Sigmoid colon (tissue), 7 donors: Measurements from ENCODE around the gene HOXD1. TPM values are rescaled to one million over a fixed set of nuclear protein-coding genes. Genes with fewer than 3 reads are reported as not detected.

Experiments
- DNase-seq: peaks from one replicate; pipeline ENCODE4 v3.0.0-alpha.2; 2019
- H3K27ac ChIP-seq, 4 donors: fragments of 200-600 bp; sonication (generic); one replicate each; pipeline ENCODE4 v1.5.1; 2016 to 2019; ENCODE audit warnings: mild to moderate bottlenecking in 1 of 4
- H3K27me3 ChIP-seq, 3 donors: fragments of 200-600 bp; sonication (generic); one replicate each; pipeline ENCODE4 v1.5.1; 2019; ENCODE audit warnings: mild to moderate bottlenecking in 1 of 3
- H3K36me3 ChIP-seq, 4 donors: fragments of 200-600 bp; sonication (generic); one replicate each; pipeline ENCODE4 v1.5.1; 2016 to 2019
- H3K4me1 ChIP-seq, 4 donors: fragments of 200-600 bp; sonication (generic); one replicate each; pipeline ENCODE4 v1.5.1; 2017 to 2019
- H3K4me3 ChIP-seq, 4 donors: fragments of 200-600 bp; sonication (generic); one replicate each; pipeline ENCODE4 v1.5.1; 2017 to 2019; ENCODE audit warnings: mild to moderate bottlenecking in 2 of 4, moderate library complexity in 1 of 4
- H3K9me3 ChIP-seq, 4 donors: fragments of 200-600 bp in 3 of 4; sonication (generic) in 3 of 4; one replicate each; pipeline versions ENCODE4 v1.5.1 to v1.6.1; 2013 to 2019
- CTCF ChIP-seq, 4 experiments: fragments of 450-650 bp in 3 of 4; fragments of 200-600 bp in 1 of 4; IDR thresholded peaks; one replicate each; pipeline ENCODE4 v1.5.1; 2016 to 2019; ENCODE audit warnings: antibody characterized with exemption in 4 of 4, mild to moderate bottlenecking in 3 of 4, moderate library complexity in 2 of 4
- EP300 ChIP-seq, 4 donors: sonication (generic); formaldehyde crosslinking; IDR thresholded peaks; one replicate each; pipeline ENCODE4 v1.6.1; 2017; ENCODE audit warnings: antibody characterized with exemption in 4 of 4
- POLR2A ChIP-seq, 2 donors: fragments of 450-650 bp; IDR thresholded peaks; one replicate each; pipeline ENCODE4 v1.6.1; 2016; ENCODE audit warnings: antibody characterized with exemption in 2 of 2, mild to moderate bottlenecking in 2 of 2, moderate library complexity in 2 of 2
- POLR2AphosphoS5 ChIP-seq, 4 donors: sonication (generic); formaldehyde crosslinking; IDR thresholded peaks; one replicate each; pipeline ENCODE4 v1.6.1; 2017; ENCODE audit warnings: antibody characterized with exemption in 4 of 4
- WGBS, 2 donors: extraction: QIAGEN DNeasy Blood & Tissue Kit; methylation state at CpG; one replicate each; pipeline ENCODE4 v1.1.7; 2013; 5-methylcytosine and 5-hydroxymethylcytosine counted together
- intact Hi-C: fragments of 100-400 bp; cut with DNase I; formaldehyde crosslinking; loops from one replicate; pipeline ENCODE4 v1.15.1; 2023
- polyA plus RNA-seq, 3 donors: library from polyadenylated mRNA; stranded (reverse); fragments of 200-250 nt; gene quantifications; one replicate each; pipeline ENCODE4 v1.2.3, GENCODE V29; 2013
- total RNA-seq, 4 donors: library from RNA; depleted of rRNA; stranded (reverse); fragments of >200 nt; gene quantifications; one replicate each; pipeline ENCODE4 v1.1.0, GENCODE V29; 2016
- donor health status: healthy with polysubstance abuse.
- donor health status: Bipolar disorder and iron deficiency.
- donor health status: healthy.

The HOXD1 gene
- total and polyA plus RNA-seq, 7 donors = 0.16 to 4.2 (median 1.9) TPM; not detected in 1

DNA sequence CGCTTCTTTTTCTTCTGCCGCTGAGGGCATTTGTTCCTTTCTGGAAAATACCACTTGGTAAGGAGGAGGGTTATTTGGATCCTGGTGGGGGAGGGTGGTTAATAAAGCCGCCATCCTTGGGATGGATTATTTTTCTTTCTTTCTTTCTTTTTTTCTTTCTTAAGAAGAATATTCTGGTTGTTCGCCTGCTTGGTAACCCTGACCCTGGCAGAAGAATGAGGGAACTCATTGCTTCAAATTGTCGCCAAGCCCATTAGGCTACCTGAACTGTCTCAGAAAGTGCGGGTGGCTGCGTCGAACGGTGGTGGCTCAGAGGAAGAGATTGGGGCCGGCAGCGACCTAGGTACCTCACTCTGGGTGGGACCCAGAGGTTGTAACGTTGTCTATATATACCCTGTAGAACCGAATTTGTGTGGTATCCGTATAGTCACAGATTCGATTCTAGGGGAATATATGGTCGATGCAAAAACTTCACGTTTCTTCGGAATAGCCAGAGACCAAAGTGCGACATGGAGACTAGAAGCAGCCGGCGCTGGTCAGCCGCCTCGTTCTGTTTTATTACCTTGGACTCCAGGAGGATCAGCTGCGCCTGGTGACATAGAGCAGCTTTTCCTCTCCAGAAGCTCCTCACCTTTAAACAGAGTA lies 38.4 kb upstream of the HOXD1 start:
- H3K27ac ChIP-seq = no peak overlapping the region
- peaks cover 0 to 9% (median 0%) of the 10 kb centered on the region in 4 donors for H3K36me3 ChIP-seq
- no peak overlapping the region for H3K4me3 ChIP-seq
- no peaks in the 10 kb centered on the region for H3K9me3 ChIP-seq
- peaks cover 0 to 8% (median 2%) of the 10 kb centered on the region in 4 donors for H3K4me1 ChIP-seq
- TF ChIP-seq POLR2AphosphoS5 (IDR thresholded peaks at IDR 0.05) (no peak), POLR2A (IDR thresholded peaks at IDR 0.05) (no peak), CTCF (IDR thresholded peaks at IDR 0.05) (no peak), EP300 (IDR thresholded peaks at IDR 0.05) (no peak)
- intact Hi-C loops = loop anchor here (10.0 kb wide), 1 partner anchor 665 kb away; no protein-coding TSS in a partner anchor
- DNase-seq = no peak
- H3K27me3 ChIP-seq = peaks cover 12 to 99% (median 80%) of the 10 kb centered on the region in 3 donors
- 61 to 83% methylated on average over 24 of the region's 24 CpGs for WGBS, 2 donors

DNA sequence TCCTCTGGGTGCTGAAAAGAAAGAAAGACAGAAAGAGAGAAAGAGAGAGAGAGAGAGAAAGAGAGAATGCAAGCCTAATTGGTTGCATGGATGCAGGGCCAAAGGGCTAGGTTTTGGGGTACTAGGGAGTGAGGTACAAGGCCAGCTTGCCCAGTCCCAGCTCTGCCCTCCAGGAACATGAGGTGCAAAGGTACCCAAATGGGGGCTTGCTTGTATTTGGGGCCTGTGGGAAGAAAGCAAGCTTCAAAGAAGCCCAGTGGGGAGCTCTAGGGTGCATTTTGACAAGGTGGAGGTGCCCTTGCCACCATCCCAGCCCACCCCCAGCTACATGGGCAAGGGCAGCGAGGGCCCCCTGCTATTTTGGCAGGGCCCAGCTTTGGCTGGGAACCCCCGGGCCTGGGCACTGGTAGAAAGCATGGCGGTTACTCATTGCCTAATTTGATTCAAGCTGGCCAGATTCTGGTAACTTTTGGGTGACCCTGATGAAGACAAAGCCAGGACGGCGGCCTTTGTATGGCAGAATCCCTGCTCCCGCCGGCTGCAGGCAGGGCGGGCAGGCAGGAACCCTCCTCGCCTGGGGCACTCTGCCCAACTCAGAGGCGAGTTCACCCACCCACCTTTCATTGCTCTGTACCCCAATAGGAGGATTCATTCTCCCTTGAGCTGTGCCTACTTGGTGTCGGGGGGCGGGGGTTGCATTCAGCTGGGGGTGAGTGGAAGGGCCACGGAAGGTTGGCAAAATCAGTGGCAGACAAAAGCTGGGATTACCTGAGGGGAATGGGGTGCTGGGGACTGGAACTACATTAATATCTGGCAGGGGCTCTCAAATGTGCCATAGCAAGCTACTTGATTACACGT lies 37.7 kb upstream of the HOXD1 start:
- H3K27ac ChIP-seq = no peak overlapping the region
- H3K27me3 ChIP-seq = peaks cover 12 to 99% (median 86%) of the 10 kb centered on the region in 3 donors
- no peak overlapping the region for H3K4me3 ChIP-seq
- no peak for TF ChIP-seq EP300 (IDR thresholded peaks at IDR 0.05)
- TF ChIP-seq CTCF (IDR thresholded peaks at IDR 0.05) = no peak
- no peak for TF ChIP-seq POLR2AphosphoS5 (IDR thresholded peaks at IDR 0.05)
- WGBS, 2 donors = 68 to 87% methylated on average over 14 of the region's 14 CpGs
- peaks cover 0 to 9% (median 0%) of the 10 kb centered on the region in 4 donors for H3K36me3 ChIP-seq
- peaks cover 0 to 7% (median 2%) of the 10 kb centered on the region in 4 donors for H3K4me1 ChIP-seq
- intact Hi-C loops = no loop called here
- no peaks in the 10 kb centered on the region for H3K9me3 ChIP-seq
- DNase-seq = no peak

DNA sequence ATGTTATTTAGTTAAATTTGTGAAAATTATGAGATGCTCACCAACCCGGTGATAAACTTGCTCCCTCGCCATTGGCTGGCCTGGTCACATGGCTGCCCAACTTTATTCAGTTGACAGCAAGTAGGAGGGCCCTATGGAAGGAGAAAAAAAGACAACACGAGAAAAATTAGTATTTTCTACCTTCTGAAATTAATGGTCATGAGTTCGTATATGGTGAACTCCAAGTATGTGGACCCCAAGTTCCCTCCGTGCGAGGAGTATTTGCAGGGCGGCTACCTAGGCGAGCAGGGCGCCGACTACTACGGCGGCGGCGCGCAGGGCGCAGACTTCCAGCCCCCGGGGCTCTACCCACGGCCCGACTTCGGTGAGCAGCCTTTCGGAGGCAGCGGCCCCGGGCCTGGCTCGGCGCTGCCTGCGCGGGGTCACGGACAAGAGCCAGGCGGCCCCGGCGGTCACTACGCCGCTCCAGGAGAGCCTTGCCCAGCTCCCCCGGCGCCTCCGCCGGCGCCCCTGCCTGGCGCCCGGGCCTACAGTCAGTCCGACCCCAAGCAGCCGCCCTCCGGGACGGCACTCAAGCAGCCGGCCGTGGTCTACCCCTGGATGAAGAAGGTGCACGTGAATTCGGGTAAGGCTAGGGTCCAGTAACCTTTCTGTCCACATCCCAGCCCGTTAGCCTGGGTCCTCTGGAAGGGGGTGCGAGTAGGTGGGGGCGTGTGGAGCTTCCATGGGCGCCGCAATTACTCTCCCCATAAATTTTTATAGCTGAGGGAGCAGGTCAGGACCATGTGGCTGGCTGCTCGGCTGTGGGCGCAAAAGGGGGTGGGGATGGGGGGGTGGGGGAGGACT lies 36.8 kb upstream of the HOXD1 start, which contains the start of gene HOXD4:
TSS of gene HOXD4 (plus strand) at position 109 of the 846 bp plus-strand sequence. CDS start at position 193, 84 bp downstream.
- DNase-seq = no peak
- peak within 1 kb of the TSS in 3 of 4 donors; percentile 13 to 29 (median 23) for H3K4me3 ChIP-seq
- no peak for TF ChIP-seq CTCF (IDR thresholded peaks at IDR 0.05)
- TF ChIP-seq POLR2A (IDR thresholded peaks at IDR 0.05) = no peak
- TF ChIP-seq POLR2AphosphoS5 (IDR thresholded peaks at IDR 0.05) = no peak
- no peak for TF ChIP-seq EP300 (IDR thresholded peaks at IDR 0.05)
- no peak within 1 kb of the TSS for H3K27ac ChIP-seq
- H3K9me3 ChIP-seq = no peaks in the 10 kb centered on the region
- H3K36me3 ChIP-seq = peaks cover 0 to 9% (median 0%) of the 10 kb centered on the region in 4 donors
- H3K27me3 ChIP-seq = peaks cover 19 to 99% (median 86%) of the 10 kb centered on the region in 3 donors
- WGBS, 2 donors = 53 to 79% methylated on average over 55 of the region's 55 CpGs
- intact Hi-C loops = no loop called here
- peaks cover 0 to 5% (median under 1%) of the 10 kb centered on the region in 4 donors for H3K4me1 ChIP-seq

GRCh38 chr2:176152350-176153181 lies 35.9 kb upstream of the HOXD1 start:
- Histone ChIP-seq H3K4me1 (peaks cover 0 to 12% (median 5%) of the 10 kb centered on the region in 4 donors), H3K27me3 (peaks cover 22 to 99% (median 86%) of the 10 kb centered on the region in 3 donors), H3K4me3 (no peak overlapping the region), H3K36me3 (peaks cover 0 to 9% (median 0%) of the 10 kb centered on the region in 4 donors), H3K27ac (no peak overlapping the region), H3K9me3 (no peaks in the 10 kb centered on the region)
- 55 to 83% methylated on average over 48 of the region's 48 CpGs for WGBS, 2 donors
- no peak for TF ChIP-seq EP300 (IDR thresholded peaks at IDR 0.05)
- TF ChIP-seq POLR2A (IDR thresholded peaks at IDR 0.05) = no peak
- TF ChIP-seq POLR2AphosphoS5 (IDR thresholded peaks at IDR 0.05) = no peak
- TF ChIP-seq CTCF (IDR thresholded peaks at IDR 0.05) = no peak
- DNase-seq = no peak
- intact Hi-C loops = no loop called here
